Liver (tissue), 9 donors: Measurements from ENCODE around the gene PLK4. TPM values are rescaled to one million over a fixed set of nuclear protein-coding genes. Genes with fewer than 3 reads are reported as not detected.
"Not testable (repeated sequence)": the region's sequence is repeated elsewhere in the genome, so short reads cannot be mapped to it uniquely, and the experiment has no call there.

Experiments used
- DNase-seq: peaks from one replicate; pipeline ENCODE4 v3.0.0-alpha.2; 2017; ENCODE audit warnings: low spot score
- H3K27ac ChIP-seq, 2 donors: one replicate each; pipeline ENCODE4 v1.7.0; 2013; ENCODE audit warnings: inconsistent platforms in 2 of 2, low read length in 2 of 2, control low read depth in 1 of 2, low read depth in 1 of 2, mild to moderate bottlenecking in 1 of 2
- H3K27me3 ChIP-seq, 4 donors: one replicate each; pipeline versions ENCODE4 v1.6.1 to v1.7.0; 2013; ENCODE audit warnings: low read length in 3 of 4, inconsistent platforms in 1 of 4, mild to moderate bottlenecking in 1 of 4, moderate library complexity in 1 of 4; ENCODE audit not compliant: control insufficient read depth in 4 of 4, insufficient read depth in 4 of 4
- H3K36me3 ChIP-seq, 4 donors: one replicate each; pipeline versions ENCODE4 v1.6.1 to v1.7.0; 2013; ENCODE audit warnings: low read length in 3 of 4, mild to moderate bottlenecking in 3 of 4, low read depth in 1 of 4, moderate library complexity in 1 of 4; ENCODE audit not compliant: control insufficient read depth in 4 of 4, insufficient read depth in 3 of 4
- H3K4me1 ChIP-seq, 4 donors: one replicate each; pipeline versions ENCODE4 v1.6.1 to v1.7.0; 2013; ENCODE audit warnings: low read length in 3 of 4, mild to moderate bottlenecking in 3 of 4, moderate library complexity in 1 of 4; ENCODE audit not compliant: control insufficient read depth in 4 of 4, insufficient read depth in 4 of 4
- H3K4me3 ChIP-seq, 3 donors: one replicate each; pipeline versions ENCODE4 v1.6.1 to v1.7.0; 2013; ENCODE audit warnings: low read length in 3 of 3, control low read depth in 1 of 3, low read depth in 1 of 3, mild to moderate bottlenecking in 1 of 3
- H3K9ac ChIP-seq, 2 donors: one replicate each; pipeline ENCODE4 v1.7.0; 2013; ENCODE audit warnings: low read length in 2 of 2, mild to moderate bottlenecking in 2 of 2, moderate library complexity in 2 of 2, control low read depth in 1 of 2, low read depth in 1 of 2
- H3K9me3 ChIP-seq, 4 donors: one replicate each; pipeline versions ENCODE4 v1.6.1 to v1.7.0; 2013; ENCODE audit warnings: low read length in 3 of 4; ENCODE audit not compliant: control insufficient read depth in 4 of 4
- ATF3 ChIP-seq: IDR thresholded peaks from 2 replicates; pipeline ENCODE4 v1.6.1; 2016; ENCODE audit warnings: antibody characterized with exemption
- CTCF ChIP-seq: fragments of 150-350 bp; IDR thresholded peaks from 2 replicates; pipeline ENCODE4 v1.5.1; 2017; ENCODE audit warnings: improper control_type of control experiment, low read depth, low read length; ENCODE audit not compliant: missing input control
- EGR1 ChIP-seq, 2 donors: IDR thresholded peaks; 2 replicates each; pipeline ENCODE4 v1.6.1; 2016 to 2018; ENCODE audit warnings: antibody characterized with exemption in 2 of 2, low read depth in 2 of 2
- FOXA1 ChIP-seq: IDR thresholded peaks from 2 replicates; pipeline ENCODE4 v1.6.1; 2016; ENCODE audit warnings: antibody characterized with exemption
- FOXA2 ChIP-seq: IDR thresholded peaks from 2 replicates; pipeline ENCODE4 v1.6.1; 2016; ENCODE audit warnings: antibody characterized with exemption
- GABPA ChIP-seq, 2 donors: IDR thresholded peaks in 1 of 2; conservative IDR thresholded peaks in 1 of 2; 2 replicates each; pipeline ENCODE4 v1.6.1; 2016; ENCODE audit warnings: antibody characterized with exemption in 2 of 2, mild to moderate bottlenecking in 1 of 2, moderate library complexity in 1 of 2
- HNF4A ChIP-seq, 2 donors: conservative IDR thresholded peaks; 2 replicates each; pipeline ENCODE4 v1.6.1; 2016; ENCODE audit warnings: antibody characterized with exemption in 2 of 2, mild to moderate bottlenecking in 2 of 2
- HNF4G ChIP-seq: IDR thresholded peaks from 2 replicates; pipeline ENCODE4 v1.6.1; 2016; ENCODE audit warnings: antibody characterized with exemption
- JUND ChIP-seq, 2 donors: IDR thresholded peaks; 2 replicates each; pipeline ENCODE4 v1.6.1; 2016; ENCODE audit warnings: antibody characterized with exemption in 2 of 2
- MAX ChIP-seq: IDR thresholded peaks from 2 replicates; pipeline ENCODE4 v1.6.1; 2016; ENCODE audit warnings: antibody characterized with exemption
- NR2F2 ChIP-seq: IDR thresholded peaks from 2 replicates; pipeline ENCODE4 v1.6.1; 2016; ENCODE audit warnings: antibody characterized with exemption
- RAD21 ChIP-seq, 2 donors: IDR thresholded peaks; 2 replicates each; pipeline ENCODE4 v1.6.1; 2016; ENCODE audit warnings: antibody characterized with exemption in 2 of 2, mild to moderate bottlenecking in 2 of 2
- REST ChIP-seq: IDR thresholded peaks from 2 replicates; pipeline ENCODE4 v1.6.1; 2016; ENCODE audit warnings: antibody characterized with exemption, mild to moderate bottlenecking
- RXRA ChIP-seq, 2 donors: IDR thresholded peaks; 2 replicates each; pipeline ENCODE4 v1.6.1; 2017 to 2018; ENCODE audit warnings: antibody characterized with exemption in 2 of 2, mild to moderate bottlenecking in 1 of 2
- SP1 ChIP-seq: IDR thresholded peaks from 2 replicates; pipeline ENCODE4 v1.6.1; 2018; ENCODE audit warnings: antibody characterized with exemption, mild to moderate bottlenecking
- TAF1 ChIP-seq: conservative IDR thresholded peaks from 2 replicates; pipeline ENCODE4 v1.6.1; 2016; ENCODE audit warnings: antibody characterized with exemption, mild to moderate bottlenecking
- YY1 ChIP-seq: IDR thresholded peaks from 2 replicates; pipeline ENCODE4 v1.6.1; 2016; ENCODE audit warnings: antibody characterized with exemption, mild to moderate bottlenecking
- ZBTB33 ChIP-seq: IDR thresholded peaks from 2 replicates; pipeline ENCODE4 v1.6.1; 2016; ENCODE audit warnings: antibody characterized with exemption
- WGBS: extraction: QIAGEN DNeasy Blood & Tissue Kit; methylation state at CpG from one replicate; pipeline ENCODE4 v1.1.7; 2013; 5-methylcytosine and 5-hydroxymethylcytosine counted together
- polyA plus RNA-seq, 2 donors: library from polyadenylated mRNA; stranded (reverse) in 1 of 2; unstranded in 1 of 2; fragments of 200-250 nt in 1 of 2; fragments of >200 nt in 1 of 2; fragmentation: Nextera tagmentation in 1 of 2; extraction: Ambion mirVana in 1 of 2; gene quantifications; one replicate each; pipeline versions ENCODE4 v1.2.1 to v1.2.3, GENCODE V29; 2013 to 2015
- total RNA-seq, 2 donors: library from RNA; depleted of rRNA; stranded (reverse); fragments of >200 nt; gene quantifications; one replicate each; pipeline ENCODE4 v1.2.3, GENCODE V29; 2014
- donor health status: healthy.
- donor health status: healthy.
- donor health status: healthy.
- donor health status: healthy.
- donor health status: healthy.

The PLK4 gene
- total and polyA plus RNA-seq, 4 donors, result 0.42 to 28.9 (median 0.73) TPM

GRCh38 chr4:127896528-127896927, 15.8 kb downstream of the PLK4 start:
- Histone ChIP-seq H3K4me1 (no peaks in the 10 kb centered on the region), H3K27me3 (no peaks in the 10 kb centered on the region), H3K9ac (no peak overlapping the region), H3K4me3 (no peak overlapping the region), H3K27ac (no peak overlapping the region), H3K36me3 (no peaks in the 10 kb centered on the region), H3K9me3 (no peaks in the 10 kb centered on the region)
- WGBS, result 97% methylated on average over 1 of the region's 1 CpG
- TF ChIP-seq YY1, result no peak
- no peak for TF ChIP-seq RAD21 (IDR thresholded peaks at IDR 0.05)
- no peak for TF ChIP-seq HNF4G
- no peak for DNase-seq

- H3K36me3 ChIP-seq, H3K9ac ChIP-seq, DNase-seq, H3K4me3 ChIP-seq, H3K4me1 ChIP-seq, H3K9me3 ChIP-seq, H3K27me3 ChIP-seq, H3K27ac ChIP-seq: not testable (repeated sequence)
- WGBS, result 99% methylated on average over 4 of the region's 4 CpGs
Observed at GRCh38 chr4:127899682-127900081, 19.0 kb downstream of the PLK4 start.

GRCh38 chr4:127905029-127905428, 24.3 kb downstream of the PLK4 start:
- TF ChIP-seq MAX, result no peak
- TF ChIP-seq RXRA (IDR thresholded peaks at IDR 0.05), result no peak
- no peak for TF ChIP-seq NR2F2
- no peak for TF ChIP-seq SP1
- no peak for TF ChIP-seq REST
- TF ChIP-seq HNF4G, result no peak
- no peak for TF ChIP-seq YY1
- TF ChIP-seq RAD21 (IDR thresholded peaks at IDR 0.05), result no peak
- TF ChIP-seq GABPA (IDR thresholded peaks at IDR 0.05 in 1 of 2, conservative IDR thresholded peaks at IDR 0.05 in 1 of 2), result no peak
- no peak for TF ChIP-seq ZBTB33
- TF ChIP-seq TAF1, result no peak
- no peak for TF ChIP-seq CTCF
- no peak for TF ChIP-seq HNF4A (conservative IDR thresholded peaks at IDR 0.05)
- no peak for TF ChIP-seq JUND (IDR thresholded peaks at IDR 0.05)
- TF ChIP-seq FOXA1, result no peak
- no peak for TF ChIP-seq EGR1 (IDR thresholded peaks at IDR 0.05; ENCODE audit: low read depth in 2 of 2)
- no peak for TF ChIP-seq FOXA2
- no peak for TF ChIP-seq ATF3
- 87% methylated on average over 8 of the region's 8 CpGs for WGBS
- no peaks in the 10 kb centered on the region for H3K4me1 ChIP-seq

More at GRCh38 chr4:127905029-127905428, 24.3 kb downstream of the PLK4 start:
- Histone ChIP-seq H3K9ac (no peak overlapping the region), H3K27ac (no peak overlapping the region), H3K4me3 (no peak overlapping the region), H3K36me3 (no peaks in the 10 kb centered on the region), H3K27me3 (no peaks in the 10 kb centered on the region), H3K9me3 (no peaks in the 10 kb centered on the region)
- no peak for DNase-seq
